ENCODE results near the gene CAMK1G. TPM values are rescaled to one million over a fixed set of nuclear protein-coding genes. Genes with fewer than 3 reads are reported as not detected.

CAMK1G gene
- polyA plus RNA-seq, 3 donors: 5.6 to 6.3 (median 6.2) TPM

DNA sequence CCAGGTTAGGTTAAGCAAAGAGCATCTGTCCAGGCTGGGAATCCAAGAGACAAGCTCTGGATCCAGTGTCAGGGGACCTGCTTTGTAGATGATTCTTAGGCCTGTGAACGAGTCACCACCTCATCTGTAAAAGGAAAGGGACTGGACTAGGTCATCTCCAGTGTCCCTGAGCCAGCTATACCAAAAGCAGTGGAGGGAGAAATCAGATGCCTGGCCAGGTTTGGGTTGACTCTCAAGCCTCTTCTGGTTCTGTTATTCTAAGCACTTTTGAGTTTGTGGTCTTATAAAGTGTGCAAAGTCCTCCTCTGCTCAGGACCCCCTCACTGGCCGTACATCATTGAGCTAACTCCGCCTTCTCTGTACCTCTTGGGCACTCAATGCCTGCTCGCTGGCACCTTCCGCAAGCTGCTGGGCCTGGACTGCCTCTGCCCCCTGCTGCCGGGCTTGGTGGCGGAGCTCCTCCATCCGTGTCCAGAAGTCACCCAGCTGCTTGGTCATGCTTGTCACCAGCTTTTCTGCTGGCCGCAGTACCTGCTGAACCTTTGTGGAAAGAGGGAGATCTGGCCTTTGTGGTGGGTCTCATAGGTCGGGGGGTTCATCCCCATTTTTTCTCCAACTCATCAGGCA, 33.6 kb downstream of the CAMK1G start:
- no peak for DNase-seq (ENCODE audit: low read depth in 3 of 3, low spot score in 2 of 3)

DNA sequence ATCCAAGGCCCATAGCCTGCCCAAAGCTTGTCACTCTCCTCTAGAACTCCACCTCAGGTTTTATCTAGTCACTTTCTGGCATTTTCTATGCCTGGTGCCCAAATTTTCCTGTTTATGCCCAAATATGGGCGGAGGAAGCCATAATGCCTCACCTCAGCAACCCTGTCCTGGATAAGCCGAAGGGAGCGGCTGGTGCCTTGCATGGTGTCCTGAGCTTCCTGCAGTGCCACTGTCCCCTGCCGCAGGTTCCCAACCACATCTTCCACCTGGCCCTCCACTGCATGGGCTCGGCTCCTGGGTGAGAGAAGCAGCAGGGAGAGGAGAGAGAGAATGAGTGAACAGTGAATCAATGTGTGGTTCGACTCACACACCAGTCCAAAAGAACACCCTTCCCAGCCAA, 34.2 kb downstream of the CAMK1G start:
- DNase-seq (ENCODE audit: low read depth in 3 of 3, low spot score in 2 of 3): no peak

DNA sequence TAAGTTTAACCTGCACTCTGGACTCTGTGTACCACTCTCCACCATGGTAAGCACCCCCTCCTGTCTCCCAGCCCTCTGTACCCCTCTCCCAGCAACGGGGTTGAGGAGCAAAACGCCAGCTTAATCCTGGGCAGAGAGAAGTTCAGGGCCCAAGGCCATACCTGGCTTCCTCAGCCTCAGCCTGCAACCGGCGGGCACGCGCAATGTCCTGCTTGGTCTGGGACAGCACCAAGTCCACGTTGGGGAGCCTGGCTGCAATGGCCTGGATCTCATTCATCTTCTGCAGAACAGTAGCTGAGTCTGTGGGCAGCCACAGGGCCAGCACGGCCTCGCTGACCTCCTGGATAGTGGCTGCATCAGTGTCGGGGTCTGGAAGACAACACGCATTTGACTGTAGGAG, 34.8 kb downstream of the CAMK1G start:
- no peak for DNase-seq (ENCODE audit: low read depth in 3 of 3, low spot score in 2 of 3)

DNA sequence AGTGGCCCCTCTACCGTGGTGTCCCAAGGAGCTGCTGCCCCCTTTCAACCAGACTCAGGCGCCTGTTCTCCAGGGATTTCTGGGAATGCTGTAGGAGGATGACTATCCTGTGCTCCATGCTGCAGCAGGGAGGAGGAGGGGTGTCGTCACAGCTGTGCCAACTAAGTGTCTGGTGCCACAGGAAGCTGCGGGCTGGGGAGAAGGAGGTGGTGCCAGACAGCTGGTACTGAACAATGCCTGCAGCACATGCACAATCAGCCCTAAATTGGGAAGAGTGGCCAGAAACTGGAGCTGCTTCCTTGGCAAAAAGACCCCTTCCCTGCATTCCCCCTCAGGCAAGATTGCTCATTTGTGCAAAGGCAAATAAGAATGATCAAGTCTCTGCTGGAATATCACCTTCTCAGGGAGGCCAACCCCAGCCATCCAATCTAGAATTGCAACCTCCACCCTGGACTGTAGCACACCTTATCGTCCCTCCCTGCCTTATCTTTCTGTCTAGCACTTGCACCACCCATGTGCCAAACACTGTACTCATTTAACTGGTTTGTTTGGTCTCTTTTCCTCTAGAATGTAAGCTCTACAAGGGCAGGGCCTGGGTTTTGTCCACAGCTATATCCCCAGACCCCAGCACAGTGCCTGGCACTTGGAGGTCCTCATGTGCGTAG, 35.4 kb downstream of the CAMK1G start:
- no peak for DNase-seq (ENCODE audit: low read depth in 3 of 3, low spot score in 2 of 3)

DNA sequence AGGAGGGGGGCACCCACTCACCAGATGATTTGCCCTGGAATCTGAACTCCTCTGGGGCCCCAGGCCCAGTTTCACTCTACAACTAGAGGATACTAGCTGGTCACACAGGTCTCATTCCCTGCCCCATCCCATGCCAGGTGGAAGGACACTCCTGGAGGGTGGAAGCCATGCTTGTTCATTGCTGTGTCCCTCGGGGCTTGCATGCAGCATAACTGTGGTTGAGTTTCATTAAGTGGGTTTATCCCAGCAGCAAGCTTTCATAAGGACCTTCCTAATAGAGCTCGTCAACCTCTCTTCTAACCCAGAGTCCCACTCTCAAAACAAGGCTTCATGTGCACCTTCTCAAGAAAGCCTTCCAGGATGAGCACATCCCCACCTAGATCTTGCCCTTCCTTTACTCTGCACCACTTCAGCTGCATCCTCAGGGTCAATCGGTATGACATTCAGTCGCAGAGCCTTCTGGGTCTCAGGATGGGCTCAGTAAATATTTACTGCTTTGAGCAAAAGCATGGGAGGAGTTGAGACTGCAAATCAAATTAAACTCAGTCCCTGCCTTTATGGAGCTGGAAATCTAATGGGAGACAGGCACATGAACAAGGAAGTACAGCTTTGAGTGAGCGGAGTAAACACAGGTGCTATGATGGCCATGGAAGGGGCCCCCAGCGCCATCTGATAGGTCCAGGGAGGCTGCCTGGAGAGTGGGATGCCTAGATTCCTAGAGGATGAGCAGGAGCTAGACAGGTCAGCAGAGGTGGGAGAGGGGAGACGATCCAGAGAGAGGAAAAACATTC, 36.4 kb downstream of the CAMK1G start:
- DNase-seq (ENCODE audit: low read depth in 3 of 3, low spot score in 2 of 3): no peak

DNA sequence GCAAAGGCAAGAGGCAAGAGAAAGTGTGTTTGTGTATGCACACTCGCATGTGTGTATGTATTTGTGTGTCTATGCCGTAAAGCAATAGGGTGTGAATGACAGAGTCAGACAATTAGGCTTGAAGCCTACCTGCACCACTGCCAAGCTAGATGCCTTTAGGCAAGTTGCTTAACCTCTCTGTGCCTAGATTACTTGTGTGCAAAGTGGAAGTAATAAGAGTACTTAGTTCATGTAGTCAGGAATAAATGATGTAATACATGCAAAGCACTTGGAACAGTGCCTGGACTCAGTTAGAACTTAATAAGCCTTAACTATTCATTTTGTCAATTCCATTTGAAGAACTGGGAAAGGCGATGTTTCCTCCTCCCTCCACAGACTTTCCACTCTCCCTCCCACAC, 37.0 kb downstream of the CAMK1G start:
- no peak for DNase-seq (ENCODE audit: low read depth in 3 of 3, low spot score in 2 of 3)

DNA sequence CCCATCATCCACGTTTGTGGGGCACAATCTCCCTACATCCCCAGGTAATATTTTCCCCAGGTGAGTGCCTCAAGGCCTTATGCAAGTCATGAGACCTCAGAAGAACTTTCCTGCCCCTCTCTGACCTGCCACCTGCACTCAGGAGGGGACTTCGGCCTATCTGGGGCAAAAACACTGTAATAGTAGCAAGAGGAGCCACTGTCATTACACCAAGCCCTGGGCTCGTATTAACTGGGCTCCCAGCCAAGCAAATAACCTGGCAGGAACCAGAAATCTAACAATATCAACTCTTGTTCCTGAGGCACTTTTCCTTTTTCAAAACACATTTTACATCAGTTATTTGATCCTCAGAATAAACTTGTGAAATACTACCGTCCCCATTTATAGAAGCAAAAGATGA, 37.8 kb downstream of the CAMK1G start:
- DNase-seq (ENCODE audit: low read depth in 3 of 3, low spot score in 2 of 3): no peak

DNA sequence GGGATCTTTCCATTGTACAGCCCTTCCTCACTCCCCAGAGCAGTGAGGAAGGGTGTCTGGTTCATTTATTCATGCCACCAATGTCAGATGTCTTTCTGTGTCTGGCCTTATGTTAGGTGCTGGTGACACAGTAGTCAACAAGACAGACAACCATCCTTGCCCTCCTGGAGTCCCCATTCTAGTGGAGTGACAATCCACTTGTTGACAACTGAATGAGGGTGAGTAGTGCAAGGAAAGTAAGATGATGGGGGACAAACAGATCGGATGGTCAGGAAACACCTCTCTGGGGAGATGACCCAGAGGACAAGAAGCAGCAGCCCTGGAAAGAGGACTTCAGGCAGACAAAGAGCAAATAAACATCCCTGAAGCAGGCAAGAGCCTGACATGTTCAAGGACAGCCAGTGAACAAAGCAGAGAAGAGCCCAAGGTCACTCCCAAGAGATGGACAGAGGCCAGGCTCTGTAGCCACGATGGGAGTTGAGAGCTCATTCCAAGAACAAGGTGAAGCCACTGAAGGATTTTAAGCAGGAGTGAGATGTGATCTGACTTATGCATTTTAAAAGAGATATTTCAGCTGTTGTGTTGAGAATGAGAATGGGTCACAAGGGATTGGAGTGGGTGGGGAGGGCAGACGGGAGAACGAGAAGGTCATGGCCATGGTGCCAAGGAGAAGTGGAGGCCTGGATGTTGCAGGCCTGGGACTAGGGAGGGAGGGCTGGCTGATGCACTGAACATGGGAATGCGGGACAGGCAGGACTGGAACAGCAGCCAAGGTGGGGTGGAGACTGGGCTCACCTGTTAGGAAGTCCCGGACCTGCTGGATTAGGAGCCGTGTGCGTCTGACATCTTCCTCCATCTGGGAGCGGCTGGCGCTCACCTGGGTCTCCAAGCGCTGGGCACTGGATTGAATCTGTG, 38.5 kb downstream of the CAMK1G start:
- DNase-seq (ENCODE audit: low read depth in 3 of 3, low spot score in 2 of 3): no peak

DNA sequence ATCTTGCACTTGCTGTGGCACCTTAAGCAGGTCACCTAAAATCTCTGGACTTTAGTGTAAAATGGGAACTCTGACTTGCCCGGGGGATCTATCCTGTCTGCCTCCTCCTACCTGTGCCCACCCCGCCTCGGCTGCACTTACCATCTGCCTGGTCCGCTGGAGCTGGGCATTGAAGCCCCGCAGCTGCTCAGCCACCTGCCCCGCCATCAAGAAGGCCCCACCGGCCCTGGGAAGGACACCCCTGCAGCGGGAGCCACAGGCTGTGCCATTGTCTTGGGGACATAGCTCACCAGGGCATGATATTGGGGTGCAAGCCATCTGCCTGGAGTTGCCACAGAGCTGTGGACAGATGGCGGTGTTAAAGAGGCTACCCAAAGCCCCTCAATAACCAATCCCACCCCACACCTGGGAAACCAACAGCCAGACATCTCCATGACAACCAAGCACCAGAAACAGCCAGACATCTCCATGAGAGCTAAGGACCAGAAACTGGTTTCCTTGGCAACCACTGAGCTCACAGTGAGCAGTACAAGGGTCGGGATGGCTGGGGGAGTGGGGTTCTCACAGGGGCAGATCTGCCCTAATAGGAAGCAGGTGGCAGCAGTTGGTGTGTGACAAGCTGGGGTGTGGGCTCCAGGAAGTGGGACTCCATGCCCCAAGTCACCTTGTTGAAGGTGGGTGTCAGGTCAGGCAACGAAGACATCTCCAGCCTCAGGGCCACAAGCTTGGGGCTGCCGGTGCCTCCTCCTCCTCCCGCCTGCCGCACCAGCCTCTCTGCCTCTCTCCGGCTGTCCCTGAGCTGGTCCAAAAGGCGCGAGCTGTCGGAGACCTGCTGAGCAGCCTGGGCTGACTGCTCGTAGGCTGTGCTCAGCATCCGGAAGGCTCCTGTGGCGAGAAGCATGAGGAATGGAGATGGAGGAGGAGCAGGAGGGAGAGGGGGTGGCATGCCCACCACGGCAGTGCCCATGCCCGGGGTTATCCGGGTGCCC, 39.6 kb downstream of the CAMK1G start:
- no peak for DNase-seq (ENCODE audit: low read depth in 3 of 3, low spot score in 2 of 3)

DNA sequence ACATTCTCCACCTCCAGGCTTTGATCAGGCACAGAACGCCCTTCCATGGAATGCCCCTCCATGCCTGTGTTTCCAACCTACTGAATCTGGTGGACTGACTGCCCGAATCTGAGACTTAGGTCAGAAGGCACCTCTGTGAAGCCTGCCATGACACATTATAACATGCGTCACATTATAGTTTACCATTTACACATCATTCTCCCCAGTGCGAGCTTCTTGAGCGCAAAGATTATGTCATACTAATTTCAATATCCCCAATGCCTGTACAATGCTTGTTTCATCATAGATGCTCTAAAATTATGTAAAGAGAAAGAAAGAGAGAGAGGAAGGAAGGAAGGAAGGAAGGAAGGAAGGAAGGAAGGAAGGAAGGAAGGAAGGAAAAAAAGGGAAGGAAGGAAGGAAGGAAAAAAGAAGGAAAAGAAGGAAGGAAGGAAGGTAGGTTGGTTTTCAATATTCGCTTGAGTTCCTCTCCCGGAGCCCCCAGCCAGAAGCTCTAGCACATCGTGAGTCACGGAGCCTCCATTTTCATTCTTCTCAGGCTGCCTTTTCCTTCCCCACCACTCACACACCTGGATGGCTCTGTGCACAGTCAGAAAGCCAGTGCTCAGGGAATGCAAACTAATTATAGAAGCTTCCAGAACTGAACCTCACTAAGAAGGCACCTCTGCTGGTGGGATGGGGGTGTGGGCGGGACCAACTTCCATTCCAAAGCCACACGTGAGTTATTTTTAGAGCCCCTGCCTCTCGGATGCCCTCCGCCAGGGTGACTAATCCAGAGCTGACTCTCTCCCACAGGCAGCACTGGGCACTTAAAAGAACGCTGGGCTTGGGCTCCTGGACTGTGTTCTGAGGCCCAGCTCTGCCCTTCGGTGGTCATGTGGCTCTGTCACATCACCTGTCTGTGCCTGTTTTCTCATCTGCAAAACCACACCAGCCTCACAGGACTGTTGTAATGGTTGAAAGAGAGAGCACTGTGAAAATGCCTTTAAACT, 41.3 kb downstream of the CAMK1G start:
- no peak for DNase-seq (ENCODE audit: low read depth in 3 of 3, low spot score in 2 of 3)

DNA sequence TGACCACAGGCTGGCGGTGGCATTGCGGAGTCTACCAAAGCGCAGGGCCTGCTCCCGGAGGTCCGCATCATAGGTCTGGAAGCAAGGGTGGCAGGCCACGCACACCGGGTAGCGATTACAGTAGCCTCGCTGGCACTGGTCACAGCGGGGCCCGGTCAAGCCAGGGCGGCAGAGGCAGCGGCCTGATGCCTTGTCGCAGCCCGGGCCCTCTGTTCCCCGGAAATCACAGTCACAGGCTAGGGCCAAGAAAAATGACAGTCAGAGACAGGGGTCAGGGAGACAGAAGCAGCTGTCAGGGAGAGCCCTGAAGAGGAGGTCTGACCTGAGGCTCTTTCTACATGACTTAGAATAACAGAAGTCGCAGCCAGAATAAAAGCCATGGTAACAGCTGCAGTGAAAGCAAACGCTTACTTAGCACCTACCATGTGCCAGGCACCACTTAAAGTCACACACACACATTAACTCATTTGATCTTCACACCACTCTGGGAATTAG, 42.3 kb downstream of the CAMK1G start:
- DNase-seq (ENCODE audit: low read depth in 3 of 3, low spot score in 2 of 3): no peak

DNA sequence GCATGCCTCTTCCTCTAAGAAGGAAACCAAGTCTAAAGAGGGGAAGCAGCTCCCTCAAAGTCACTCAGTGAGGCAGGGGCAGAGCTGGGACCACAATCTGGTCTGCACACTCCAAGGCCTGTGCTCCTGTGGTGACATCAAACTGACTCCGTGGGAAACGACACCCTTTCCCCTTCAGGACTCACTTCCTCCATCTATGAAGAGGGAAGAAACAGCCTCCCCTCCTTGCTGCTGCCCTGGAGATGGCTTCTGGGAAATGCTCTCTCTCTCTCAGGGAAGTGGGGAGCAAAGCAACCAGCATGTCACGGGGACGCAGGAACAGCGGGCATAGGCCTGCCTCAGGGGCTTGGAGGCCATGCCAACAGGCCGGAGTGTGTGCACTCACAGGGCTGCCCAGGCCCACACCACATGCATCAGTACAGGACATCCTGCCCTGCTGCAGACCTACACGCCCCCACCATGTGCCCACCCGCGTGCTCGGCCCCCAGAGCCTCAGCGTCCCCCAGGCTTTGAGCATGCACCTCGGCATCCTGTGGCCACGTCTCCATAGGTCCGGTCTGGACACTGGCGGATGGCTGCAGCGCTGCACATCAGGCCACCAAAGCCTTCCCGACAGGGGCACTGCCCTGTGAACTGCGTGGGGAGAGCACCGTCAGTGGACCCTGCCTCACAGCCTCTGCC, 43.0 kb downstream of the CAMK1G start:
- DNase-seq (ENCODE audit: low read depth in 3 of 3, low spot score in 2 of 3): no peak

DNA sequence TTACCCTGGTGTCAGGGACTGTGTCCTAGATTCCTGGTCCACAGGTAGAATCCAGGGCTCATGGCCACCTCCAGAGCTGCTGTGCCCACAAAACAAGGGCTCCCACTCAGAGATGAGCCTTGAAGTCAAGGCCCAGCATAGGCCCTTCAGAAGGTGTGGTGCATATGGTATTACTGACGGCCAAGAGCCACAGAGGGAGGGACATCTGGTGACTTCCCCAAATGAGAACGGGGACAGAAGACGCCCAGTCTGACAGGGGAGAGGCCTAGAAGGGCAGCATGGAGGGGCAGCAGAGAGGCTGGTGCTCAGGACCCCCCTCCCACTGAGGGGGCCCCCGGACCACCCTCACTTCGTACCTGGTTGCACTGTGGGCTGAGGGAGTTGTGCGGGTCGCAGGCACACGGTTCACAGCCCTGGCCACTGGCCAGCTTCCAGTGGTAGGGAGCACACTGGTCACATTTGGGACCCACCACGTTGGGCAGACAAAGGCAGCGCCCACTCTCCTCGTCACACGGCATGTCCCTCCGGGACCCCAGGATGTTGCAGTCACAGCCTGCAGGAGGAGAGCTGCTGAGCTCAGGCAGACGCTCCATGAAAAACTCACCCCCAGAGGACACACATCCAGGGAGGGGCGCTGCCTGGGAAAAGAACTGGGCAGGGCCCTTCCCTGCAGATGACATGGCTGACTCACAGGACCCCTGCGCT, 43.7 kb downstream of the CAMK1G start:
- DNase-seq (ENCODE audit: low read depth in 3 of 3, low spot score in 2 of 3): no peak

DNA sequence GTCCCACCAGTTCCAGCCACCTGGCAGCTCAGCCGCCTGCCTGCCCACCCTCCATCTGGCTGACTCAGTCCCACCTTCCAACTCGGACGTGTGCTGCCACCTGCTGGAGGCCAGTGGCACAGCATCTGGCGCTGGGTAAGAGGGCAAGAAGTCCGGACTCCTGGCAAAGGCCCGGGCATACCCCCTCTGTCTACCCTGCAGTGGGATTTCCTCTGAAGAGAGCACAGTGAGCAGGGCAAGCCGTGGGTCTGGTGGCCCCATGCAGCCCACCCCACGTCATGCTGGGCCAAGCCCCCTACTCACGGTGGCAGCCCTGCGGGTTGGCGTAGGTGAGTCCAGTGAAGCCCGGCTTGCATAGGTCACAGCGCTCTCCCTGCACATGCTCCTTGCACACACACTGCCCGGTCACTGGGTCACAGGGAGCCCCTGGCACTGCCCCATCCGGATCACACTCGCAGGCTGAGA, 44.2 kb downstream of the CAMK1G start:
- DNase-seq (ENCODE audit: low read depth in 3 of 3, low spot score in 2 of 3): peak in 1 of 3 donors; percentile 68

DNA sequence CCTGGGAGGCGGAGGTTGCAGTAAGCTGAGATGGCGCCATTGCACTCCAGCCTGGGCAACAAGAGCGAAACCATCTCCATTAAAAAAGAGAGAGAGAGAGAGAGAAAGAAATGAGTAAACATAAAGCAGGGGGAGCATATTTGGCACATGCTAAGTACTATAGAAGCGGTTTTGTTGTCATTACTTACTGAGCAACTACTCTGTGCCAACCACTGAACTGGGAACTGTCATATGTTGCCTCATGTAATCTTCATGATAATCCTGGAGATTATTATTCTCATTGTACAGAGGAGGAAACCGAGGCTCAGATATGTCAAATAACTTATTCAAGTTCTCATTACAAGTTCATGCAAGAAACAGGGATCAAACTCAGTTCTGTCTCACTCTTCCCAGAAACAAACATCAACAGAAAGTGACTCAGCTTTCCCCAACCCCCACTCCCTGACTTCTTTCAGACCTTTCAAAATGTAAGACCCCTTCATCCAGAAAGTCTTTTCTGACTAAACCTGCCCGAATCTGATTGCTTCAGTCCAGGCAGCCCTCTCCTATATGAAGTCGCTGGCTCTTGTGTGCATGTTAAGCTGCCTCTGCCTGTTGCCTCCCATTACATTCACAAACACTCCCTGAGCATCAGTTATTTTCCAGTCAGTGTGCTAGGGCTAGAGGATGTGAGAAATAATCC, 45.2 kb downstream of the CAMK1G start:
- DNase-seq (ENCODE audit: low read depth in 3 of 3, low spot score in 2 of 3): no peak

DNA sequence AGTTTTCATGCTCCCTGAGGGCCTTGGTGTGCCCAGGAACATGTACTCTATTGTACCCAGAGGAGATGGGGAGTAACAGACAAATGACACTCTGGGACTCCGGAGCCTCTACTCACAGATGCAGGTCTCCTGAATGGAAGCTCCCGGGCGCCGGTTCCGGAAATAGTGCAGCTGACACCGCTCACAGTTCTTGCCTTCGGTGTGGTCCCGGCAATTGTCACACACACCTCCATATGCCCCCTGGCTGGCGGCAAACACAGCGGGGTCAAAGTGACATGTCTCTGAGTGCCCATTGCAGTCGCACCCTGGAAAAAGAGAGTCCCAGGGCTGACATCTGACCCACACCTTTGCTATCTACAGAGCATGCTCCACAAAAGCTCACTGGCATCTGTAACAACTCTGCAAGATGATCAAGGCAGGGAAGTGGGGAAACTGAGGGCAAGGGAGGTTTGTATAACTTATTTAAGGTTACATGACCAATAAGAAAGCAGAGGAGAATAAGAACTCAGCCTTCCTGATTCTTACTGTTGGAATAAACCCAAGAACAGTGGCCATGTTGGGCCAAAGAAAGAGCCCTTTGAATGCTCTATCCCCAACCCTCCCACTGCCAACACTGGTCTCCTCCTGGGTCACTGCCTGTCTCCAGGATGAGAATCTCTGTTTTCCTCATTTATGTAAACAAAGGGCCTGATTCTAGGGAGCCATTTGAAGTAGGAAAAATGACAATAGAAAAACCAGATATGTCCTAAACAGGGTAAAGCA, 46.3 kb downstream of the CAMK1G start:
- no peak for DNase-seq (ENCODE audit: low read depth in 3 of 3, low spot score in 2 of 3)

Measured in right renal cortex interstitium (tissue), 3 donors.